DMS53 treated with DMSO at 0.1 percent for 48 hours (cell line): ENCODE data around the gene FGGY.
"Not testable (repeated sequence)": the region's sequence is repeated elsewhere in the genome, so short reads cannot be mapped to it uniquely, and the experiment has no call there.

Experiments used
- DNase-seq: peaks from one replicate; lab custom pipeline; 2025; ENCODE audit not compliant: unreplicated experiment; lab: John Stamatoyannopoulos, UW

Gene FGGY

DNA sequence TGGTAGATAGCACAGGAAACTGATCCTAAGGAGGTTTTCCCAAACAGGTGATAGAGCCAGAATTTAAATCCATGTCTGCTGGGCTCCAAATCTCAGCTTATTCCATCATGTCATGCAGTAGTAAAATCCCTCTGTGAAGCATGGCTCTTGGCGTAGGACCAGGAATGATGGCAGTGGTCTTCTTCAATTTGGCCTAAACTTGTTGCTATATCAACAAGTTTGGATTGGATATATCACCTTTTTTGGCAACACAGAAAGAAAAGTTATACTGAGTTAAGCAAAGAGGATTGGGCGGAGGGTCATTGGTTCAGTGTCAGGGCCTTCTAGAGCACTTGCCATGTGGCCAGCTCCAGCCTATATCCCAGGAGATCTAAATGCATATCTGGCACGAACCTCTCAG is 52.2 kb downstream of the FGGY start:
- DNase-seq = no peak

DNA sequence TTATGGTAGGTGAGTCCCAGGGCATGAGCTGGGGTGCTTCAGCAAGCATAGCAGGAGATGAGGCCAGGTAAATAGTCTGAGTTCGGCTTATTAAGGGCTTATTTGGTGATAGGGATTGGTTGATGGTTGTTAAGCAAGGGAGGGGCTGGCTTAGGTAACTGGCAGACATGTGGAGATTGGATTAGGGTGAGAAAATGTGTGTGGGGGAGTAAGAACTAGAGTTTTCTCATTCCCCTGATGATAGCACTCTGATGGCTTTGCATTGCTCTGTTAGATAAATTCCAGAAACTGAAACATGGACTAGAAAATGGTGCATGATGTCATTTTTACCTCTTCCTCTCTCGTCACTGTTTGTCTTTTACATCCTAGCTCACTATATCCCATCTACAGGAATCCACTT is 53.6 kb downstream of the FGGY start:
- no peak for DNase-seq

DNA sequence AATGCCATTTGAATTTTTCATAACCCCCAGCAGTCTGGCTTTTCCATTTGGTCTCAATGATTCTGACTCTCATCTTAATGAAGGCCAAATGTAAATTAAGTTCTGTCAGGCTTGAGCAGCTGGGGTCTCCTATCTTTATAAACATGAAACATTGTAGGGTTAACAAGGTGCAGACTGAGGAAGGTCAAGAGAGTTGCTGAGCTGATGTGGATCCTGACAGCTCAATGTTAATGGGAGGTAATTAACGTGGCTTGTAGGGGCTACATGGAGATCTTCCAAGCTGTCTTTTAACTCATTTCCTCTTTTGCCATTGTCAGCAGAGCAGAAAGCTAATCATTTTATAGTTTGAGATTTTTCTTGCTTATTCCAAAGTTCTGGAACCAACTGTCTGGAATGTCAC is 55.2 kb downstream of the FGGY start:
- no peak for DNase-seq

DNA sequence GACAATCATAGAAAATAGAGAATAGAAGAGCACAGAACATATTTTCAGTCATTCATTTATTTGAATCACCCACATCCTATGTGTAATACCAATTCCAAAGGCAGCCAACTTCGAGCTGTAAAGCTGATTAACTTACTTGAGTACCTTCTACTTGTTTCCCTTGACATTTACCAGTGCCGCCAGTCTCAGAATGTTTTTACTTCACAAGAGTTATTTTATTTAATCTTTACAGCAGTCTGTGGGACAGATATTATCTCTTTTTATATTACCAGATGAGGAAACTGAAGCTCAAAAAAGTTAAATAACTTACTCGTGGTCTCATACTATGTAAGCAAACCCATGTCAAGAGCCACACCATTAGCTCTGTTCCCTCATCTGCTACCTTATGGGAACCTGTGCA is 56.6 kb downstream of the FGGY start:
- DNase-seq = no peak

DNA sequence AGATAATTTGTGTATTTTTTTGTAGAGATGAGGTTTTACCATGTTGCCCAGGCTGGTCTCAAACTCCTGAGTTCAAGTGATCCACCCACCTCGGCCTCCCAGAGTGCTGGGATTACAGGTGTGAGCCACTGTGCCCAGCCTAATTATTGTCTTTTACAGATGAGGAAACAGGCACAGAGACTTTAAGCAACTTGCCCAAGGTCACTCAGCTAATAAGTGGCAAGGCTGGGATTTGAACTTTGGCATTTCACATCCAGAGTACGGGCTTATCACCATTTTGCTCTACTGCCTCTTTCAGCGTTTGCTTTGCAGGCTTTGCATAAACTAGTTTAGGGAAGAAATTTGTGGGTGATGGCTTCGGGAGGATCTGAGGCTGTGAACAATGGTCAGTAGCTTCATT is 57.3 kb downstream of the FGGY start:
- DNase-seq = not testable (repeated sequence)

DNA sequence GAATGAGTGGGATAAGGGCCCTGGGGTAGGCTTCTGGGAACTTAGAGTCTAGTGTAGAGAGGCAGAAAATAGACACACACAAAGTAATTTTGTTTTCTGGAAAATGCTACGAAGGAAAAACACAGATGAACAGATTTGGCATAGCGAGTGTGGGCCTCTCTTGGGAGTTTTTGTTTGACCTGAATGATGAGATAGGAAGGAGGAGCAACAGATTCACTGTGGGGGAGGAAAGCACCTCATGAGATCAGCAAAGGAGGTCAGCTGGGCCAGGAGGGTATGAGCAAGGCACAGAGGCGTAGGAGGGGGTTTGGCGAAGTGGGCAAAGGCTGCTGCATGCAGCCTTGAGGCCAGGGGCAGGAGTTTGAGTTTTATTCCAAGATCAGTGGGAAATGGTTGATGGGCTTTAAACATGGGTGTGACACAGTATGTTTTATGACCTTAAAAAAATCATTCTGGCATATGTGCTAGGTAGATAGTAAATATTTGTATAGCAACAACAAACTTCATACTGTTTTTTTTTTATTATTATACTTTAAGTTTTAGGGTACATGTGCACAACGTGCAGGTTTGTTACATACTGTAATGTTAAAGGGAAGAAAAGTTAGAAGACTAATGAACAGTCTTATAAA is 57.9 kb downstream of the FGGY start:
- DNase-seq = no peak

DNA sequence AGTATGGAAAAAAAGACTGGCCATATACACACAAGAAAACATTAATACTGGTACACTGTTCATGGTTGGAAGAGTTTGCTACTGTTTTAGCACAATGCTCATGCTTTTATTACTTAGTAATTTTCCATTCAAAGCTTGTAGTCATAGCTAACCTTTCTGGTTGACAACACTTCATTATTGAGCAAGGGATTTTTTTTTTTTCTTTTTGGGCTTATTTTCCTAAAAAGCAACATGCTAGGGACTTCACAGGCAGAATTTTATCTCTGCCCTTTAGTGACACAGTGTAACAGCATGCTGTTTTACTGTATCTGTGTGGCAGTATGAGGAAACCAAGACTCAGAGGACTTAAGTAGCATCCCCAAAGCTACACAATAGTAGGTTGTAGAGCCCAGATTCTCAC is 58.5 kb downstream of the FGGY start:
- no peak for DNase-seq

DNA sequence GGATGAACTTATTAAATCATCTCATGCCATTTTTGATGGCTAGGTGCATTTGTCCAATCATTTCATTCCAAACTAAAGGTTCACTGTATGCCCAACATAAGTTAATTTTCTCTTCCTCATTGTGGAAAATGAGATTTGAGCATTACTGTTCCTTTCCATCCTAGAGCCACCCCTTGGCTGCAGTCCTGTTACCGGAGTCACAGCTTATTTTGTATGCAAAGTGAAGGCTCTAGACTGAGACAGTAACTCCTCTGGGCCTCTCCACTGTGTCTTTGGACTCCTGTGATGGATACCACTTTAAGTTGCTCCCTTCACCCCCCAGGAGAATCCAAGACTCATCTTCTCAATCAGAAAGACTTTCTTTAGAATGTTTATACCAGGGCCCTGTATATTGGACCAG is 59.7 kb downstream of the FGGY start:
- no peak for DNase-seq

DNA sequence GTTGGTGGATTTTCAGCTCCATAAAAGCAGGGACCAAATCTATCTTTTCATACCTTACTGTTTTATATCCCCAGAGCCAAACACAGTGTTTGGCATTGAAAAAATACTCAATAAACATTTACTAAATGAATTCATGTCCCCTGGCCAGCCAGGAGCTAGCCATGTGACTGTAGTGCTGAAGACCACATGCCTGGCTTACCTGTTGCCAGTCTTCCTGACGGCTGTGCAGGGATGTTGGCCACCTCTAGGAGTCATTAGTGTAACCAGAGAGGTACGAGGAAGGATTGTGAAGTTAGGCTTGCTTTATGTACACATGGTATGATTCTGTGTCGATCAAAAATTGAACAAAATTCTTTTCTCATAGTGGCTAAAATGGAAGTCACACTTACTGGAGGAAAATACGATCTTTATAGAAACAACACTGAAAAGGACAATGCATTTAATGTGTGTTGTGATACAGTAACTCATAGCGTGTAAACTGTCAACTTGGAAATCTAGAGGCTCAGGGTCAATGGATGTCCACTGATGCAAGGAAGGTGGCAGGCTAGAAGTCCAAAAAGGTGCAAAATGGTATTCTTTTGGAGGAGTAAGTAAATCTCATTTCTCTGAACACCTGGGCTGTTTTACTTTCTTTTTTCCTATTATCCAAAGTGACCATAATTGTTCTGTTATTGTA is 60.9 kb downstream of the FGGY start:
- no peak for DNase-seq

DNA sequence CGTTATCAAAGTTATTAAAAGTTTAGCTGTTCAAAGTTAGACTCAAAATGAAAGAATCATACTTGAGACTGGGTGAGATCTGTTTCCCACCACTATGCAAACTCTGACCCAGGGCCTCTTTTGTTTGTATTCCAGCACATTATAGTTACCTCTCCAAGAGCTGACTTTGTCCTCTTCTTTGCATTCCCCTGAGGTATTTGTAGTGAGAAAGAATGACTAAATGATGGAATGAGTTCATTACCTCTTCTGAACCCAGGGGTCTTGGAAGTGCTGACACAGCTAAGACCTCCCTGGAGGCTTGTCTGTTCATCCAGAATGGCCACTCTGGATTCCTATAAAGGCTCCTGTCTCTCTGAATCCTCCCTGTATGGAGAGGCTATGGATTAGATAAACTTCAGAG is 62.4 kb downstream of the FGGY start:
- no peak for DNase-seq

DNA sequence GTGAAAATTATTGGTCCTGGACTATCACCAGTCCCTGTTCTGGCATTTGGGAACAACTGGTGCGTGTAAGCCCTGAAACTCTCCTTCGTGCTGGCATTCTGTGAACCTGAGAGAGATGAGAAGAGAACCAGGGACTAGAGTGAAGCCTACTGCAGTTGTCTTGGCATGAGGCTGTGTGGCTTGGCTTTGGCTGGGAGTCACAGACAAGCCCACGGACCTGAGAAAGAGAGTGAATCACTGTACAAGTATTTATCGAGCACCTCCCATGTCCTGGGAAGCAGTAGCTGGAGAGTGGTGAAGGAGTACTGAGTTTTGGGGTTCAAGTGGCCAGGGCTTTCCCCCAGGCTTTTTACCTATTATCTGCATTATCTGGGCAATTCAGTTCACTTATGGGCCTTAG is 63.3 kb downstream of the FGGY start:
- no peak for DNase-seq

DNA sequence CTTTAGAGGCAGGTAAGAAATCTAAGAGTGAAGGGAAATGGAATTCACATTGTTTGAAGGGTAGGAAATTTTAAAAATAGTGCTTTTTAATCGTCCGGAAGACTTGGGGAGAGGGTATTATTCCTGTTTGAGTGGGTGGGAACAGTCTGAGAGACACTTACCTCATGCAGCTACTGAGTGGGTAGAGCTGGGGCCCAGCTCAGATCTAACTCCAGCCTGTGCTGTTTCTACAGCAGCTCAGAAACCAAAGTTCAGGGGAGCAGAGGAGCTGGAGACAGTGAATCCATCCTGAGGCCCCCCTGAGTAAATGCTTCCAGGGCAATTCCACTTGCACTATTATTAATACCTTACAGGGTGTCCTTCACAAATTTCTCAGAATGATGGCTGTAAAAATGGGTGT is 63.8 kb downstream of the FGGY start:
- no peak for DNase-seq

DNA sequence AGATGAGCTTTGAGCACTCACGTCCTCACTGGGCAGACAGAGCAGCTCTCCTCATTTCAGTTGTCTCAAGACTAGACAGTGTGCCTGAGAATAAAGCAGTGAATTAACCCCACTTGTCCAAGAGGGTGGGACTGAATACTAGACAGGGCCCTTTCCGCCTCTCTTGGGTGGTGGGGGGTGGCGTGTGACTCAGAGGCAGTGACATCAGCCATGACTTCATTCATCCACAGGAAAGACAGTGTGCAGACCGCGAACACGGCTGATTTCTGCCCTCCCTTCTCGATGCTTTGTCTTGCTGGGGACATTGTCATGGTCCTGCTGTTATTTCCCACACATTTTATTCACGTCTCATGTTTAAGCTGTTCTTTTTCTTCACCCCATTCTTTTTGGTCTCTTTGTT is 64.9 kb downstream of the FGGY start:
- DNase-seq = no peak

DNA sequence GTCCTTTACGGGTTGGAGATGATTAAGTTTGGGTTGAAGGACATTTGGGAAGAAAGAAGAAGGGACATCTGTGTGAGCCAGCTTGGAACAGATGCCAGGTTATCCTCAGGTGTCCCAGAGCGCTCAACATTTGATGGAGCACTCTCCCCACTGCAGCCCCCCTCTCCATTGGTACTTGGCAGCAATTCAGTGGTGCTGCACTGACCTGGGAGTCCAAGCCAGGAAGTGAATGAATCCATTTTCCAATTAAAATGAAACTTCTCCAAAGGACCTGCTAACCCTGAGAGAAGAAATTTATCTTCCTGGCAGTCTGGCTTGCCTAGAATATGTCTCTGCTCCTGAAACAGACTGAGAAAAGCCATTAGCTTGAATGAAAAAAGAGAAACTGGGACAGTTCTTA is 67.1 kb downstream of the FGGY start:
- DNase-seq = no peak

DNA sequence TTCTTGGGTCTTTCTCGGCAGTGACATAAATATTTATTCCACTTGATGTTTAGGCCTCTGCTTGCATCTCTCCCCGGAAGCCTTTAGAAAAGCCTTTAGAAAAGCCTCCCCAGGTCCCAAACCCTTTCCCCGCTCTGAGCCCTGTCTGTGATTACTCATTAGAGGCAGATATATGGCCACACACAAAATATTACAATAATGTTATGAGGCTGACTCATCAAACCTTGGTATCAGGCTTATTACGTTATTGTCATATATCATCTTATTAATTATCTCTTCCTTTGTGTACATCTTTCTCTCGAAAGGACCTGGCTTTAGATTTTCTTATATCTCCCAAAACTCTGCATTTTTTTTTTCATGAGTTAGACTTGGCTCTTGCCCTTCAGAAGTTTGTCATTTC is 69.5 kb downstream of the FGGY start:
- DNase-seq = no peak

DNA sequence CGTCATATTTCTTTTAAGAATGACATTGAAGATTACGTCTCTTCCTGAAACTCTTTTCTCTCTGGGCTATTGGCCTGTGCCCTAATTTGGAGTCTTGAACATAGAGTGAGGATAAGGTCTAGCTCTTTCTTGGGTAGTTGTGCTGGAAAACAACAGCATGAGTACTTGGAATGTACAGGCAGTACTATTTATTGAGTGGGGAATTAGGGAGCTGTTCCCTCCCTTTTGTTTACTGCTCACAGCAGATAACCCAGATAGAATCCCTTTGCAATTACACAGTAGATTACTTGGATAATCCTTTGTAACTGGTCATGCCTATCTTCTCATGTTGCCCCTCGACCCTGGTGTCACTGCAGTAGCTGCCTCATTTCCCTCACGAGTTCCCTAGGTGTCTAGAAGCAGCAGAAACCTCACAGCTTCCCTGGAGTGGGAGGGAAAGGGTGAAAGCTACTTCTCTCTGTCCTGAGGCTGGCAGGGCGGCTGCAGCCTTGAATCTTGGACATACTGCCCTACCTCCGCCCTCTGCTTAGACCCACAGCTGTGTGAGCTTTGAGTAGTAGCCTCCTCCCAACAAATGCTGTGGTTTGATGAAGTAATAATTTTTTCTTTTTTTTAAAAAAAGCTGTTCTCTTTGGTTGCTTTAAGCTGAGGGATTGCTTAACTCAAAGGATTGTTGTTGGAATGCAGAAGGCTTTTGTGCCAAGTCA is 70.6 kb downstream of the FGGY start:
- DNase-seq = no peak

DNA sequence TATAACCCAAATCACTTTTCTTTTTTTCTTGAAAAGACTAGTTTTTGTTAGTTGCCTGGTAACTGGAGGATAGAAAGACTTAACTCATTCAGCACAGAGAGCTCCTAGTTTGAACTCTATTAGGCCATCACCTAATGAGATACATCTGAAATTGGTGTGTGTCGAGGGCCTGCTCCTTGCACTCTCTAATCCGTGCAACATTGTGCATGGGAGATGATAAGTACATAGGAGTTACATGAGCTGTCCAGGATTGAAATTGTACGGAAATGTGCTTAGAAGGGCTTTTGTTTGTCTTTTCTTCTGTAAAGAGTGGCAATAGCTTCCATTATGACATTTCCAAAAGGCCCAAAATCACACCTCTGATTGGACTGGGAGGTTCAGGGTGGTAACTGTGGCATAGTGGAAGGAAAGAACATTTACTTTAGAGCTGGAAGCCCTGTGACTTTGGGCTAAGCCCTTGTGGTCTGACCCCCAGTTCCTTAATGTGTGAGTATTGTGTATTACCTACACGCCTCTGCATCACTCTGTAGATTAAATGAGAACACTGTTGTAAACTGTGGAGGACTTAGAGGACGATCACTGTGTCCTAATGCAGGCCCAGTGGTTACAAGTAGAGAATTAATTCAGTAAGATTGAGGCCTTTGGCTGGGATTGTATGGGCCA is 71.2 kb downstream of the FGGY start:
- no peak for DNase-seq

DNA sequence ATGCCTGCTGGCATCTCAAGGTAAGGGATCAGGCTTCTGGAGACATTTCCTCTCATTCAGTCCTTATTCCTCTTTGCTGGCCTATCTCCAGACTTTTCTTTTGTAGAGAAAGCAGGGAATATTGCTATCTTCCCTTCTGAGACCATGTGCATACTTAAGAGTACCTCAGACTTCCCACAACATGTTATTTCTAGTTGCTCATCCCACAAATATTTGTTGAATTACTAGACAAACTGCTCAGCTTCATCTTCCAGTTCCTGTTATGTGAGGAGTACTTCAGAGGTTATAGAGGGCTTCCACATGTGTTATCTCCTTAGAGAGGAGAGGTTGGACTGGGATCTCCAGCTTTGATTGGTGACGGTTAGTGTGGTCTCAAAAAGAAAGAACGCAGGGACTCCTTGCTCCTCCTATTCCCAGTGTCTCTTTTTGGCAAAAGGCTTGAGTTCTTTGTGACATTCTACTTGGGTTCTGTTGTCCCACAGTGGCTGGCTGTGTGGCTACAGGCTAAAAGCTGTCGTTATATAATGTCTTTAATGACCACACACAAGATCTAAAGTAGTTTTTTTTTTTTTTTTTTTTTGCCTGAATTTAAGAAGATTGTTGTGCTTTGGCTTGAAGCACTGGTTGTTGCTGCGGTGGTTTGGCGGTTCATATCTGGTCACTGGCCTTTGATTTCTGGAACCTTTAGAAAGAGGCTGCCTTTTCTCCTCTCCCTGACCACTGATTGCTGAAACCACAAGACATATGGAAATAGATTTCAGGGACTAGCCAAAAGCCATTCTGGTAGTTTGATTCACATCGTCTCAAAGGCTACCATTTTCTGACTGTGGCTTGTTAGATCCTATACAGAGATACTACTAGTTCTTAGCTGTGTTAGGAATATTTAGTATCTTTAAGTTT is 78.7 kb downstream of the FGGY start:
- peak; percentile 17 for DNase-seq

DNA sequence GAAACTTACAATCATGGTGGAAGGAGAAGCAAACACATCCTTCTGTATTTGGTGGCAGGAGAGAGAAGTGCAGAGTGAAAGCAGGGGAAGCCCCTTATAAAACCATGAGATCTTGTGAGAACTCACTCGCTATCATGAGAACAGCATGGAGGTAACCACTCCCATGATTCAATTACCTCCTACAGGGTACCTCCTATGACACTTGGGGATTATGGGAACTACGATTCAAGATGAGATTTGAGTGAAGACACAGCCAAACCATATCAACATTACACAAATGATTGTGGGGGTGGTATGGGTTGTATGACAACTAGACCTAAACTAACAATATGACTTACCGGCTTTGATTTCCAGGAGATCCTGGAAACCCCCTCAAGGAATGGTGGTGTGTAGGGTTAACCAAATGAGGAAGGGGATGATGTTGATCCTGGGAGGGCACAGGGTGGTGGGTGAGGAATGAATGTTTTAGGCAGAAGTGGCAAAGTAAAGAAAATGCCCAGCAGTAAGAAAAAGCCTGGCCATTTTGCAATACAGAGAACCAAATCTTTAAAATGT is 80.5 kb downstream of the FGGY start:
- DNase-seq = no peak

DNA sequence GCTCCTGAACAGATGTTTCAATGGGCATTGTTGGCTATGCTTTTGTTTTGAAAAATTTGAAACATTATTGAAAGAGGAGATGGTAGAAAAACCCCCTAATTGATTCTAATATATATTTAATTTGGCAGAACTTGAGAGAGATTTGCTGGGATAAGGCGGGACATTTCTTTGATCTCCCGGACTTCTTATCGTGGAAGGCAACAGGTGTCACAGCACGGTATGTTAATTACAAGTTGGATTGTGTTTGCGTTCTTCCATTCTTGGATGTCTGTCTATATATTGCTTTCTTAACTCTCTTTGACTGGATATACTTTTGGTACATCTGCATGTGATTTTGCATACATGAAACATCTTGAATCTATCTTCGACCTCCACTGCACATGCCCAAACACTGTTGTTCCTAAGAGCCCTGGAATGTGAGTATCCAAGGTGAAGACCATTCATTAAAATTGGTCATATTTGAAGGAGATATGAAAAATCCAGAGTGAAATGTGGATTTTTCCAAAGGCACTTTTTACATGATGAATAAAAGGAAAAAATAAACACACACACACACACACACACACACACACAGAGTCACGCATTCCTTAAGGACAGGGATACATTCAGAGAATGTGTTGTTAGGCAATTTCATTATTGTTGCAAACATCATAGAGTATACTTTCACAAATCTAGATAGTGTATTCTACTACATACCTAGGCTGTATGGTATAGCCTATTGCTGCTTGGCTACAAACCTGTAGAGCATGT is 81.9 kb downstream of the FGGY start:
- no peak for DNase-seq
